Stomach (tissue), 9 donors: ENCODE measurements around the gene SRC. TPM values are rescaled to one million over a fixed set of nuclear protein-coding genes. Genes with fewer than 3 reads are reported as not detected.
A peak's percentile ranks its signal among the peaks of the same experiment; 100 is the strongest.

Experiments
- DNase-seq, 2 donors: peaks; one replicate each; pipeline versions ENCODE4 v3.0.0 to v3.0.0-alpha.2; 2013 to 2019
- H3K27ac ChIP-seq, 5 donors: fragments of 200-600 bp in 4 of 5; sonication (generic) in 4 of 5; one replicate each; pipeline ENCODE4 v1.5.1; 2013 to 2019; ENCODE audit warnings: mild to moderate bottlenecking in 1 of 5, moderate library complexity in 1 of 5
- H3K27me3 ChIP-seq, 3 donors: fragments of 200-600 bp; sonication (generic); one replicate each; pipeline ENCODE4 v1.5.1; 2017 to 2019; ENCODE audit warnings: mixed run types in 1 of 3
- H3K36me3 ChIP-seq, 4 donors: fragments of 200-600 bp; sonication (generic); 1 replicate in 3 of 4; 2 replicates in 1 of 4; pipeline ENCODE4 v1.5.1; 2016 to 2019
- H3K4me1 ChIP-seq, 4 donors: fragments of 200-600 bp; sonication (generic); one replicate each; pipeline ENCODE4 v1.5.1; 2016 to 2019
- H3K4me3 ChIP-seq, 4 donors: fragments of 200-600 bp; sonication (generic) in 3 of 4; one replicate each; pipeline ENCODE4 v1.5.1; 2016 to 2019; ENCODE audit warnings: mild to moderate bottlenecking in 1 of 4
- H3K9me3 ChIP-seq, 4 donors: fragments of 200-600 bp; sonication (generic); one replicate each; pipeline ENCODE4 v1.5.1; 2016 to 2019
- EP300 ChIP-seq: sonication (generic); formaldehyde crosslinking; IDR thresholded peaks from one replicate; pipeline ENCODE4 v1.6.1; 2017; ENCODE audit warnings: antibody characterized with exemption
- POLR2A ChIP-seq, 4 donors: fragments of 450-650 bp; IDR thresholded peaks; one replicate each; pipeline ENCODE4 v1.6.1; 2016; ENCODE audit warnings: antibody characterized with exemption in 4 of 4, control low read depth in 2 of 4, mild to moderate bottlenecking in 1 of 4, moderate library complexity in 1 of 4
- POLR2AphosphoS5 ChIP-seq, 3 donors: sonication (generic); formaldehyde crosslinking; IDR thresholded peaks; one replicate each; pipeline ENCODE4 v1.6.1; 2016; ENCODE audit warnings: antibody characterized with exemption in 3 of 3
- WGBS, 5 donors: extraction: QIAGEN DNeasy Blood & Tissue Kit in 3 of 5; methylation state at CpG; one replicate each; pipeline versions ENCODE4 v1.1.5 to v1.1.7; 2013 to 2018; 5-methylcytosine and 5-hydroxymethylcytosine counted together
- intact Hi-C: fragments of 100-400 bp; cut with DNase I; formaldehyde crosslinking; loops from one replicate; pipeline ENCODE4 v1.15.1; 2023; ENCODE audit warnings: low total_unique reads
- polyA plus RNA-seq, 3 donors: library from polyadenylated mRNA; stranded (reverse); fragments of 200-250 nt; gene quantifications; one replicate each; pipeline ENCODE4 v1.2.3, GENCODE V29; 2013
- total RNA-seq, 5 donors: library from RNA; depleted of rRNA; stranded (reverse); fragments of >200 nt; gene quantifications; one replicate each; pipeline versions ENCODE4 v1.1.0 to v1.2.3, GENCODE V29; 2014 to 2016
- TF ChIP-seq, protein P1 (sequence below), 7 experiments: fragments of 450-650 bp in 4 of 7; fragments of 200-600 bp in 3 of 7; sonication (generic) in 3 of 7; IDR thresholded peaks; one replicate each; pipeline ENCODE4 v1.5.1; 2016 to 2019; ENCODE audit warnings: antibody characterized with exemption in 7 of 7, control low read depth in 2 of 7, mild to moderate bottlenecking in 1 of 7
- donor health status: healthy with polysubstance abuse.
- donor health status: Bipolar disorder and iron deficiency.
- donor health status: healthy.

SRC gene
- total and polyA plus RNA-seq, 8 donors = 31.6 to 471 (median 47.3) TPM

DNA sequence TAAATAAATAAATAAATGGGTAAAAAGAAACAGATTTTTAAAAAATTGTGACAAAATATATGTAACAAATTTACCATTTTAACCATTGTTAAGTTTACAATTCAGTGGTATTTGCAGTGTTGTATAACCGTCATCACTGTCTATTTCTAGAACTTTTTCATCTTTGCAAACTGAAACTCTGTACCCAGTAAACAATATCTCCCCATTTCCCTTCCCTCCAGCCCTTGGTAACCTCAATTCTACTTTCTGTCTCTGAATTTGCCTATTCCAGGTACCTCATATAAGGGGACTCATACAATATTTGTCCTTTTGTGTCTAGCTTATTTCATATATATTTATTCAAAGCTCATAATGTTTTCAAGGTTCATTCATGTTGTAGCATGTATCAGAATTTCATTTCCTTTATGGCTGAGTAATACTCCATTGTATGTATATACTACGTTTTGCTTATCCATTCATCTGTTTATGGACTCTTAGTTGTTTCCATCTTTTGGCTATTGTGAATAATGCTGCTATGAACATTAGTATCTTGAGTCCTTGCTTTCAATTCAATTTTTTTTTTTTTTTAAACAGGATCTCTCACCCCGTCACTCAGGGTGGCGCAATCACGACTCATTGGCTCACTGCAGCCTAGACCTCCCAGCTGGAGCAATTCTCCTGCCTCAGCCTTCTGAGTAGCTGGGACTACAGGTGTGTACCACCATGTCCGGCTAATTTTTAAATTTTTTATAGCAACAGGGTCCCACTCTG, 47.6 kb upstream of the SRC start:
- Histone ChIP-seq H3K27ac (peak overlapping the region in 4 of 5 donors; percentile 35 to 84 (median 77)), H3K36me3 (peaks cover 13 to 39% (median 32%) of the 10 kb centered on the region in 4 donors), H3K4me3 (no peak overlapping the region), H3K9me3 (no peaks in the 10 kb centered on the region), H3K4me1 (peaks cover 39 to 78% (median 66%) of the 10 kb centered on the region in 4 donors), H3K27me3 (no peaks in the 10 kb centered on the region)
- intact Hi-C loops = no loop called here
- peak in 1 of 2 donors; percentile 26 for DNase-seq
- TF ChIP-seq POLR2A (IDR thresholded peaks at IDR 0.05) = no peak
- TF ChIP-seq, protein P1, sequence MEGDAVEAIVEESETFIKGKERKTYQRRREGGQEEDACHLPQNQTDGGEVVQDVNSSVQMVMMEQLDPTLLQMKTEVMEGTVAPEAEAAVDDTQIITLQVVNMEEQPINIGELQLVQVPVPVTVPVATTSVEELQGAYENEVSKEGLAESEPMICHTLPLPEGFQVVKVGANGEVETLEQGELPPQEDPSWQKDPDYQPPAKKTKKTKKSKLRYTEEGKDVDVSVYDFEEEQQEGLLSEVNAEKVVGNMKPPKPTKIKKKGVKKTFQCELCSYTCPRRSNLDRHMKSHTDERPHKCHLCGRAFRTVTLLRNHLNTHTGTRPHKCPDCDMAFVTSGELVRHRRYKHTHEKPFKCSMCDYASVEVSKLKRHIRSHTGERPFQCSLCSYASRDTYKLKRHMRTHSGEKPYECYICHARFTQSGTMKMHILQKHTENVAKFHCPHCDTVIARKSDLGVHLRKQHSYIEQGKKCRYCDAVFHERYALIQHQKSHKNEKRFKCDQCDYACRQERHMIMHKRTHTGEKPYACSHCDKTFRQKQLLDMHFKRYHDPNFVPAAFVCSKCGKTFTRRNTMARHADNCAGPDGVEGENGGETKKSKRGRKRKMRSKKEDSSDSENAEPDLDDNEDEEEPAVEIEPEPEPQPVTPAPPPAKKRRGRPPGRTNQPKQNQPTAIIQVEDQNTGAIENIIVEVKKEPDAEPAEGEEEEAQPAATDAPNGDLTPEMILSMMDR (IDR thresholded peaks at IDR 0.05) = no peak
- TF ChIP-seq POLR2AphosphoS5 (IDR thresholded peaks at IDR 0.05) = no peak
- no peak for TF ChIP-seq EP300
- 81 to 92% (median 90%) methylated on average over 6 of the region's 6 CpGs for WGBS, 5 donors

DNA sequence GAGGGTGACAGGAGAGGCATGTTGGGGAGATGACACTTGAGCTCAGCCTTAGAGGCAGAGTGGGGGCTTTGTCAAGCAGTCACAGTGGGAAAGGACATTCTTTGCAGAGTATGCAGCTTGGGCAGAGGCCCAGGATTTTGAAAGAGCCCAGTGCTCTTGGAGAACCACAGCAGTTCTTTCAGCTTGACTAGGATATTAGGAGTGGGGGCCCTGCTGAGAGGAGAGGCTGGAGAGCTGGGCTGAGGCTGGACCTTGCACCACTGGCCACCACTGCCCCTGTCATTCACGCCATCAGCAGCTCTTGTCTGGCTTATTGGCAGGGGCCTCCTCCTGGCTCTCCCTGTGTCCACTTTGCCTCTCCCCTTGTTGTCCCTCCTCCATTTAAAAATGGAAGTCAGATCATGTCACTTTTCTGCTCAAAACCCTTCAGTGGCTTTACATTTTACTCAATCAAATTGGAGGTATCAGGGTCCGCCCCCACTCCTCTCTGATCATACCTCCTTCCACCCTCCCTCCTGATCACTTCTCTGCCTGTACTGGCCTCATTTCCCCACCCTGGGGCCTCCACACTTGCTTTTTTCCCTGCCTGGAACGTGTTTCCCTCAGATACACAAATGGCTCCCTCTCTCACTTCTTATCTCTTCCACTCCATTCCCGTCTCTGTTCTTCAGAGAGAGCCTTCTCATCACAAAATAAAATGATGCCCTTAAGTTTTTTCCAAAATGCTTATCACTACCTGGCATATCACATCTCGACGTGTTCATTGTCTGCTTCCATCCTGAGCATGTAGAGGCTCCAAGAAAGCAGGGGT, 46.0 kb upstream of the SRC start:
- no peaks in the 10 kb centered on the region for H3K9me3 ChIP-seq
- H3K27ac ChIP-seq = peak overlapping the region in 4 of 5 donors; percentile 26 to 84 (median 30)
- peak in 1 of 2 donors; percentile 50 for DNase-seq
- H3K4me3 ChIP-seq = no peak overlapping the region
- peaks cover 13 to 49% (median 37%) of the 10 kb centered on the region in 4 donors for H3K36me3 ChIP-seq
- H3K27me3 ChIP-seq = no peaks in the 10 kb centered on the region
- peaks cover 32 to 78% (median 68%) of the 10 kb centered on the region in 4 donors for H3K4me1 ChIP-seq
- WGBS, 5 donors = 79 to 89% (median 86%) methylated on average over 6 of the region's 6 CpGs
- intact Hi-C loops = no loop called here
- TF ChIP-seq EP300 (no peak), POLR2A (IDR thresholded peaks at IDR 0.05) (no peak), POLR2AphosphoS5 (IDR thresholded peaks at IDR 0.05) (no peak)
- TF ChIP-seq, protein P1 (IDR thresholded peaks at IDR 0.05) = no peak

DNA sequence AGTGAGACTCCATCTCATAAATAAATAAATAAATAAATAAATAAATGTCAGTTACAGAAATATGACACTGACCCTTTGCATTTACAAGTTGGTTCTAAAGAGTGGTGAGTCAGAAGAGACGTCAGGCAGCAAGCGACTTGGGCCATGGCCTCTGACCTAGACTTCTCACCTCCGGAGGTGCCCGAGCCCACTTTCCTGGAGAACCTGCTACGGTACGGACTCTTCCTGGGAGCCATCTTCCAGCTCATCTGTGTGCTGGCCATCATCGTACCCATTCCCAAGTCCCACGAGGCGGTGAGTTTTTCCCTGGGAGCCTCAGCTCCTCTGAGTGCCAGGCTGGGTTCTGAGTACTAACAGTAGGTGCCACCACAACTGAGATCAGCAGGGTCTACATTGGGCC, 44.8 kb upstream of the SRC start:
- H3K4me1 ChIP-seq = peaks cover 26 to 78% (median 64%) of the 10 kb centered on the region in 4 donors
- peaks cover 13 to 52% (median 39%) of the 10 kb centered on the region in 4 donors for H3K36me3 ChIP-seq
- H3K27me3 ChIP-seq = no peaks in the 10 kb centered on the region
- no peak for TF ChIP-seq POLR2A (IDR thresholded peaks at IDR 0.05)
- no peak for TF ChIP-seq POLR2AphosphoS5 (IDR thresholded peaks at IDR 0.05)
- TF ChIP-seq, protein P1 (IDR thresholded peaks at IDR 0.05) = no peak
- no peak for TF ChIP-seq EP300
- no peak for DNase-seq
- H3K4me3 ChIP-seq = no peak overlapping the region
- H3K27ac ChIP-seq = peak overlapping the region in 1 of 5 donors; percentile 84
- no peaks in the 10 kb centered on the region for H3K9me3 ChIP-seq
- WGBS, 5 donors = 92 to 99% (median 97%) methylated on average over 9 of the region's 9 CpGs
- intact Hi-C loops = no loop called here

DNA sequence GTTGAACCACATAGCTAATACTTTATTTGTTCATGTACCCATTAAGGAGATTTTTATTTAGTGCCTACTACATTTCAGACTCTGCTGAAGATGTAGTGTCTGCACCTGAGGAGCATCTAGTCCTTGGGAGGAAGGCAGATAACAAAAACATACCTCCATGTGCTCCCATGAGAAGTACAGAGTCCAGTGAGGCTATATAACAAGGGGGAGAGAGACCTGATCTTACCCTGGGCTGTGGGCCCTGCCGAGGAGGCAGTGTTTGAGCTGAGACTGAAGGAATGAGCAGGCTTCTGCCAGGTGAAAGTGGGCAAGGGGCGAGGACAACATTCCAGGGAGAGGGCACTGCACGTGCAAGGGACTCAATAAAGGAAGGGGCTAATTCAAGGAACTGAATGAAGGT, 44.4 kb upstream of the SRC start:
- no peaks in the 10 kb centered on the region for H3K9me3 ChIP-seq
- H3K27me3 ChIP-seq = no peaks in the 10 kb centered on the region
- H3K4me1 ChIP-seq = peaks cover 27 to 78% (median 65%) of the 10 kb centered on the region in 4 donors
- H3K27ac ChIP-seq = peak overlapping the region in 1 of 5 donors; percentile 84
- TF ChIP-seq POLR2A (IDR thresholded peaks at IDR 0.05) (no peak), POLR2AphosphoS5 (IDR thresholded peaks at IDR 0.05) (no peak), EP300 (no peak)
- TF ChIP-seq, protein P1 (IDR thresholded peaks at IDR 0.05) = no peak
- H3K36me3 ChIP-seq = peaks cover 14 to 52% (median 39%) of the 10 kb centered on the region in 4 donors
- no peak overlapping the region for H3K4me3 ChIP-seq
- WGBS, 5 donors = 91 to 100% (median 92%) methylated on average over 3 of the region's 3 CpGs
- no peak for DNase-seq
- intact Hi-C loops = no loop called here
